Suprapubic skin (tissue), 4 donors: ENCODE data around the gene UCN3.

ENCODE experiments used
- CTCF ChIP-seq, 2 donors: fragments of 200-600 bp in 1 of 2; fragments of 450-650 bp in 1 of 2; sonication (generic) in 1 of 2; IDR thresholded peaks; one replicate each; pipeline ENCODE4 v1.5.1; 2016 to 2019; ENCODE audit warnings: antibody characterized with exemption in 2 of 2, mild to moderate bottlenecking in 1 of 2, moderate library complexity in 1 of 2
- EP300 ChIP-seq: sonication (generic); formaldehyde crosslinking; IDR thresholded peaks from one replicate; pipeline ENCODE4 v1.6.1; 2017; ENCODE audit warnings: antibody characterized with exemption
- POLR2A ChIP-seq, 2 donors: fragments of 450-650 bp; IDR thresholded peaks; one replicate each; pipeline ENCODE4 v1.6.1; 2017; ENCODE audit warnings: antibody characterized with exemption in 2 of 2, mild to moderate bottlenecking in 2 of 2, moderate library complexity in 2 of 2
- POLR2AphosphoS5 ChIP-seq, 3 donors: sonication (generic); formaldehyde crosslinking; IDR thresholded peaks; one replicate each; pipeline ENCODE4 v1.6.1; 2017; ENCODE audit warnings: antibody characterized with exemption in 3 of 3

DNA sequence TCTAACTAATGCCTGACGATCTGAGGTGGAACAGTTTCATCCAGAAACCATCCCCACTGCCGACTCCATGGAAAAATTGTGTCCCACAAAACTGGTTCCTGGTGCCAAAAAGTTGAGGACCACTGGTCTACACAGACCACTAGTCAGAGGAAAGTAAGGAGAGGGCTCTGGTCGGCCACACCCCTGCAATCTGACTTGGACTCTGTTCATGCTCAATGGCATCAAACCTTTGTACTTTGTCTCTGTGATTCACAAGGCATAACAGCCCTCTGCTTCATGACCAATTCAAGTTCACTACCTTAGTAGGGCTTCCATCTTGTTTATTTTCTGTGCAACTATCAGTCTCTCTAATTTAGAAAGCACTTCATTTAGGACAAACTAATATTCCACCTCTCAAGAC is 38.0 kb downstream of the UCN3 start:
- TF ChIP-seq CTCF (IDR thresholded peaks at IDR 0.05) (no peak), POLR2A (IDR thresholded peaks at IDR 0.05) (no peak), POLR2AphosphoS5 (IDR thresholded peaks at IDR 0.05) (no peak), EP300 (no peak)
